NCI-H2029 treated with DMSO at 0.1 percent for 48 hours (cell line): ENCODE measurements around the gene CCDC188.
"Not testable (repeated sequence)": the region's sequence is repeated elsewhere in the genome, so short reads cannot be mapped to it uniquely, and the experiment has no call there.

ENCODE experiments used
- DNase-seq: peaks from one replicate; lab custom pipeline; 2025; lab: John Stamatoyannopoulos, UW

CCDC188 gene

GRCh38 chr22:20169253-20169822, 18.5 kb upstream of the CCDC188 start:
- DNase-seq = no peak

- no peak for DNase-seq
Observed at GRCh38 chr22:20167643-20168322, 16.9 kb upstream of the CCDC188 start.

- no peak for DNase-seq
Observed at GRCh38 chr22:20166703-20167102, 15.8 kb upstream of the CCDC188 start.

GRCh38 chr22:20165913-20166312, 15.1 kb upstream of the CCDC188 start:
- DNase-seq = no peak

DNA sequence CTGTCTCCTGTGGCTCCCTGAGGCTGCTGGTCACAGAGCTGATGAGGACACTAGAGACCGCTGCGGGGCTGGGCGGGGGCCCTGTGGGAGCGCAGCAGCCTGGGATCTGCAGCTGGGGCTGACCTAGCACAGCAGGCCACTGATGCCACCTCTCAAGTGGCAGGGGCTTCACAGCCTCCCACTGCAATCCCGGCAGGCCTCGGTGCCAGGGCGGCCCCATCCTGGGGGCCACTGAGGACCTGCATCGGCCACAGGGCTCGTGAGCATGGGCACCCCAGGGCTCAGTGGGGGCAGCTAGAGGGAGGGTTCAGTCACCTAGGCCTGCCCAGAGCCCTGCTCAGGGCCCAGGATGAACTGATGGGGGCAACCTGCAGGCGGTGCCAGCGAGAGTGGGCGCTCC, 14.6 kb upstream of the CCDC188 start:
- no peak for DNase-seq

DNA sequence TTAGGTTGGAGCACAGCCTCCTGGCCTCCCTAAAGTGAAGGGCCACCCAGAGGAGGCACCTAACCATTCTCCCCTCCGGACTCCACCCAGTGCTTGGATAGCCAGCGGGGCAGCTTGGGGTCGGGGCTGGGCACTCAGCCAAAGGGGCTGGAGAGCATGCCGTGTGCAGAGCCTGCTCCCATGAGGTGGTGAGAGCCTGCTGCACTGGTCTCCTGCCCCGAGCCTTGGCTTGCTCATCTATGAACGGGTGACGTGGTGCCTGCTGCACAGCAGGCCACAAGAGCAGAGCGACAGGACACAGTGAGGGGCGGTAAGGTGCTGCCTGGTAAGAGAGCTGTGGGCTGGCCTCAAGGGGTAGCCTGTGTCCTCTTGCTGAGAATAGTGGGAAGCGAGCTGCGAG, 14.0 kb upstream of the CCDC188 start:
- DNase-seq = no peak

DNA sequence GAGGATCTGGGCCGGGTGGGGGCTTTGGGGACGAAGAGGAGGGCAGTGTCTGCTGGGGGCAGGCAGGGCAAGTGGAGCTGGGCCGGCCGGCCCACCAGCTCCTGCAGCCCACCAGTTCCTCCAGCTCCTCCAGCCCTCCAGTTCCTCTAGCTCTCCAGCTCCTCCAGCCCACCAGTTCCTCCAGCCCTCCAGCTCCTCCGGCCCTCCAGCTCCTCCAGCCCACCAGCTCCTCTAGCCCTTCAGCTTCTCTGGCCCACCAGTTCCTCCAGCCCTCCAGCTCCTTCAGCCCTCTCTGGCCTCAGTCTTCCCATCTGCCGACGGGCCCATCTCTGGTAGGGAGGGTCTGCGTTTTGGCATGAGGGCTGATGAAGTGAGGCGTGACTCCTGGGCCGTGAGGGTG, 9.2 kb upstream of the CCDC188 start:
- no peak for DNase-seq

DNA sequence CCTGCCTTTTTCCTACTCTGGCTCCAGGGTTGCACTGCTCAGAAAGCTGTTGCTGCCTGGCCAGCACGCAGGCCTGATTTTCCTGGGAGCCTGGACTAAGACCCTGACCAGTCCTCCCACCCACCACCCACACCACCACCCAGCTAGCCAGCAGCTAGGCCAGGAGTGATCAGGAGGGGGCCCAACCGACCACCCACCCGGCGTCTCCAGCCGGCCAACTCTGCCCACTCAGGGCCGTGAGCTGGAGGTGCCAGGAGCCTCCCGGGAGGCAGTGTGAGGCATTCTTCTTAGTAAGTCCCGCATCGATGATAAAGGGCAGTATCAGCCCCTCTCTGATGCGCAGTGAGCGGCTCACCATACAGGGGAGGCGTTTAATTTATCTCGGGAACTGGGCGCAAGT, 8.7 kb upstream of the CCDC188 start:
- DNase-seq = not testable (repeated sequence)

DNA sequence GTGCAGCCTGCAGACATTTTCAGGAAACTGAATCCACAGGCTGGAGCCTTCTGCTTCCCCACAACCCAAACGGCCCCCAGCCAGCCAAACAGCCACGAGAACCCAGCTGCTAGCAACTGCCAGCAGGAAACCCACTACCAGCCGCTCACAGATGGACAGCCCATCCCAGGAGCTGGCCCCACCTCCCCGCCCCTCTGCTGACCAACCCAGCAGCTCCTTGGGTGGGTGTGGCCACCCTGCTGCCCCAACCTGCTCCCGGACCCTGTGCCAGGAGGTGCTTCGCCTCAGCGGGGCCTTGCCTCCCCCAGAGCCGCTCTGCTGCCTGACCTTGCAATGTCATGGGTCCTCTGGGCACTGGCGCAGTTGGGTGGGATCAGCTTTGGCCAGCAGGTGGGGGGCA, 8.2 kb upstream of the CCDC188 start:
- DNase-seq = no peak

- DNase-seq = no peak
Observed at GRCh38 chr22:20158391-20159036, 7.7 kb upstream of the CCDC188 start.

DNA sequence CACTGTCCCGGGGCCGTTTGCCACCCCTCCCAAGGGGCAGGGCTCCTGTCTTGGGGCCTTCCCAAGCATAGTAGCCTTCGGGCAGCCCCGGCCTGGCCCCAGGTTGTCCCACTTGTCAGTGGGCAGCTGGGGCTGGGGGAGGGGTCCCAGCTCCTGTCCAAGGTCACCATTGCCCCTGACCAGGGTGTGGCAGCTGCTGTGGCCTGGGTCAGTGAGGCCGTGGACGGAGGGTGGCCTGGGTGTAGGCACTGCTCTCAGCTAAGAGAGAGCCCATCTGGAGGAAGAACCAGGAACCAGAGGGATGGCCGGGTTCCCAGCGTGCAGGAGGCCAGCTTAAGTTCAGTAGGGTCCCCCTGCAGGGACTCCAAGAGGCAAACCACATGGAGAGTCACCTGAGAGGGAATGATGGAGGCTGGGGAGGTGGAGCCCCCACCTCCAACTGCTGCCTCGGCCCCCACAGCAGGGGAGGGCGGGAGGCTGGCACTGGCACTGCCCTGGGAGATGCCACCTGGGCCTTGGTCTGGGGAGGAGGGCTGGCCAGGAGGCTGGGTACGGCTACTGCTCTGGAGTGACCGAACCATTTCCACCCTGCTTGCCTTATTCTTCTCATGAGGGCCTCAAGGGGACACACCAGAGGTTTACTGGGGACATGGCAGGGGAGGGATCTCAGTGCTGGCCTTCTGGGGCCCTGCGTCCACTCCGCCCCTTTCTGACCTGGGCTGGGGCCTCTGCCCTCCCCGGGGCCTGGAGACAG, 6.8 kb upstream of the CCDC188 start:
- no peak for DNase-seq

- no peak for DNase-seq
Observed at GRCh38 chr22:20156611-20157429, 6.0 kb upstream of the CCDC188 start.

- DNase-seq = no peak
Observed at GRCh38 chr22:20156042-20156389, 5.2 kb upstream of the CCDC188 start.

DNA sequence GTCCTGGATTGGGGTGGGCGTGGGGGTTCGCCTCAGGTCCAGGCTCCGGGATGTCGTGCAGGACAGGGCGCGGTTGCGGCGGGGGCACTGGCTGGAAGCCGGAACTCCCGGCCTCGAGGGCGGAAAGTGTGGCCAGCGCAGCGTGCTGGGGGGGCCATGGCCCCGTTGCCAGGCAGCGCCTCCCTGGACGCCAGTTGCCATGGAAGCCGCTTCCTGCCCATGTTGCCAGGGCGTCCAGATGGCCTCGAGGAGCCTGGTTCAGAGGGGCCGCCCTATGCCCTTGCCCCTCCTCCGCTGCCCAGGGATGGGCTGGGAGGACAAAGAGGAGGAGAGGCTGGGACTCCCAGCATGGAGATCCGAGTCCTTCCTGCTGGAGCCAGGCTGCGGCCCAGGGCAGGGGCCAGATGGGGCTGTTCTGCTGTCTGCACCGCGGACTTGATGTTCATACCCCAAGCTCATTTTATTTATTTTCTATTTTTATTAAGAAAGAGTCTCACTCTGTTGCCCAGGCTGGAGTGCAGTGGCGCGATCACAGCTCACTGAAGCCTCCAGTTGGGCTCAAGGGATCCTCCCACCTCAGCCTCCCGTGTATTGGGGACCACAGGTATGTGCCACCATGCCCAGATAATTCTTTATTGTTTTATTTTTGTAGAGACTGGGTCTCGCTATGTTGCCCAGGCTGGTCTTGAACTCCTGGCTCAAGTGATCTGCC, 4.6 kb upstream of the CCDC188 start:
- DNase-seq = peak; percentile 17

- no peak for DNase-seq
Observed at GRCh38 chr22:20154602-20155187, 3.8 kb upstream of the CCDC188 start.

- no peak for DNase-seq
Observed at GRCh38 chr22:20153945-20154344, 3.1 kb upstream of the CCDC188 start.

GRCh38 chr22:20152464-20152890, 1.6 kb upstream of the CCDC188 start:
- DNase-seq = no peak

- DNase-seq = no peak
Observed at GRCh38 chr22:20151276-20151588, 377 bp upstream of the CCDC188 start.

GRCh38 chr22:20149257-20150250, 1.3 kb downstream of the CCDC188 start:
- no peak for DNase-seq

GRCh38 chr22:20148414-20148813, 2.4 kb downstream of the CCDC188 start:
- DNase-seq = no peak
